ENCODE measurements around the gene SRSF10. TPM values are rescaled to one million over a fixed set of nuclear protein-coding genes. Genes with fewer than 3 reads are reported as not detected.

Gene SRSF10
- total RNA-seq, 1 experiment from 2014 or later: 142 TPM

GRCh38 chr1:24021403-24022266 is 41.5 kb upstream of the SRSF10 start:
- CTCF ChIA-PET: no interaction called here
- no peaks in the 10 kb centered on the region for H3K27me3 ChIP-seq (ENCODE audit: insufficient read depth, low read length)
- TF ChIP-seq POLR2A (IDR thresholded peaks at IDR 0.05; ENCODE audit: borderline replicate concordance, extremely low read depth, insufficient read depth, insufficient read length): no peak
- no peak for TF ChIP-seq CEBPB (IDR thresholded peaks at IDR 0.05; ENCODE audit: low read depth)
- no peak for TF ChIP-seq YY1 (IDR thresholded peaks at IDR 0.05; ENCODE audit: extremely low read depth, insufficient replicate concordance, low read depth, low read length)
- TF ChIP-seq ZFX (IDR thresholded peaks at IDR 0.05): no peak
- no peak for TF ChIP-seq EZH2 (IDR thresholded peaks at IDR 0.05)
- no peak for TF ChIP-seq POLR2AphosphoS5 (IDR thresholded peaks at IDR 0.05; ENCODE audit: low read depth, low read length)
- TF ChIP-seq TCF7L2 (IDR thresholded peaks at IDR 0.05; ENCODE audit: borderline replicate concordance, extremely low read depth, insufficient read depth, insufficient read length): no peak
- TF ChIP-seq CBX3 (IDR thresholded peaks at IDR 0.05; ENCODE audit: low read depth): no peak
- no peak for TF ChIP-seq ZBTB33 (IDR thresholded peaks at IDR 0.05; ENCODE audit: extremely low read depth, insufficient replicate concordance, low read length)
- no peak for TF ChIP-seq FOSL1 (IDR thresholded peaks at IDR 0.05; ENCODE audit: low read depth)
- no peak for TF ChIP-seq ATF3 (IDR thresholded peaks at IDR 0.05)
- TF ChIP-seq SRF (IDR thresholded peaks at IDR 0.05; ENCODE audit: low read depth): no peak
- TF ChIP-seq ZNF274 (IDR thresholded peaks at IDR 0.05; ENCODE audit: low read depth, low read length): no peak
- TF ChIP-seq JUND (IDR thresholded peaks at IDR 0.05): no peak
- TF ChIP-seq SIN3A (IDR thresholded peaks at IDR 0.05; ENCODE audit: low read depth): no peak
- TF ChIP-seq, protein P1, sequence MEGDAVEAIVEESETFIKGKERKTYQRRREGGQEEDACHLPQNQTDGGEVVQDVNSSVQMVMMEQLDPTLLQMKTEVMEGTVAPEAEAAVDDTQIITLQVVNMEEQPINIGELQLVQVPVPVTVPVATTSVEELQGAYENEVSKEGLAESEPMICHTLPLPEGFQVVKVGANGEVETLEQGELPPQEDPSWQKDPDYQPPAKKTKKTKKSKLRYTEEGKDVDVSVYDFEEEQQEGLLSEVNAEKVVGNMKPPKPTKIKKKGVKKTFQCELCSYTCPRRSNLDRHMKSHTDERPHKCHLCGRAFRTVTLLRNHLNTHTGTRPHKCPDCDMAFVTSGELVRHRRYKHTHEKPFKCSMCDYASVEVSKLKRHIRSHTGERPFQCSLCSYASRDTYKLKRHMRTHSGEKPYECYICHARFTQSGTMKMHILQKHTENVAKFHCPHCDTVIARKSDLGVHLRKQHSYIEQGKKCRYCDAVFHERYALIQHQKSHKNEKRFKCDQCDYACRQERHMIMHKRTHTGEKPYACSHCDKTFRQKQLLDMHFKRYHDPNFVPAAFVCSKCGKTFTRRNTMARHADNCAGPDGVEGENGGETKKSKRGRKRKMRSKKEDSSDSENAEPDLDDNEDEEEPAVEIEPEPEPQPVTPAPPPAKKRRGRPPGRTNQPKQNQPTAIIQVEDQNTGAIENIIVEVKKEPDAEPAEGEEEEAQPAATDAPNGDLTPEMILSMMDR (IDR thresholded peaks at IDR 0.05 in 2 of 3, conservative IDR thresholded peaks at IDR 0.05 in 1 of 3; ENCODE audit: borderline replicate concordance in 1 of 3, insufficient read depth in 1 of 3, low read depth in 2 of 3, low read length in 2 of 3): no peak
- no peak for DNase-seq (ENCODE audit: low read depth, low spot score)
- no peaks in the 10 kb centered on the region for H3K9me3 ChIP-seq (ENCODE audit: control insufficient read depth in 1 of 2, insufficient read depth in 1 of 2, low read depth in 1 of 2, low read length in 2 of 2)
- 0 out of 2 replicates have a peak overlapping the region, but pooled peaks have one; percentile 63 for H3K4me2 ChIP-seq (ENCODE audit: low read length)
- H3K27ac ChIP-seq (ENCODE audit: low read depth, low read length): no peak overlapping the region
- POLR2A ChIA-PET: interaction anchor here (0.6 kb wide), 1 partner anchor 129 kb away, joined by 4 read pairs; no protein-coding TSS in a partner anchor
- peaks cover 43 to 48% of the 10 kb centered on the region in 2 experiments for H3K4me1 ChIP-seq (ENCODE audit: control insufficient read depth in 1 of 2, insufficient read depth in 2 of 2, low read length in 2 of 2)
- H3K79me2 ChIP-seq (ENCODE audit: insufficient read depth, low read length): no peaks in the 10 kb centered on the region
- no peaks in the 10 kb centered on the region for H4K20me1 ChIP-seq (ENCODE audit: insufficient read depth)
- no peak overlapping the region for H2AFZ ChIP-seq (ENCODE audit: low read depth, low read length, poor library complexity, severe bottlenecking)
- ATAC-seq: no peak
- no peaks in the 10 kb centered on the region for H3K9me2 ChIP-seq (ENCODE audit: insufficient read depth)
- intact Hi-C loops (cut with micrococcal nuclease): no loop called here
- no peak overlapping the region for H3K9ac ChIP-seq (ENCODE audit: low read length)
- RAD21 ChIA-PET (ENCODE audit: low non-redundant PET in 1 of 2, low total read pairs in 2 of 2, uncharacterized antibody in 2 of 2, unreplicated experiment in 2 of 2): no interaction called here
- no peaks in the 10 kb centered on the region for H3K36me3 ChIP-seq (ENCODE audit: control insufficient read depth in 1 of 2, insufficient read depth in 2 of 2, low read length in 2 of 2)
- no TSS peak for BruUV-seq (replicated peaks)
- H3K4me3 ChIP-seq (replicated peaks in 1 of 2; ENCODE audit: low read depth in 1 of 2, low read length in 2 of 2): no peak overlapping the region
